HEK293 (cell line): Measurements from ENCODE around the gene TCERG1L.

Experiments used
- SCRT1 ChIP-seq: fragments of 450-650 bp; formaldehyde crosslinking; IDR thresholded peaks from 2 replicates; pipeline ENCODE4 v1.5.1; 2016; ENCODE audit warnings: missing biosample characterization, missing genetic modification characterization, borderline replicate concordance
- TRIM28 ChIP-seq: IDR thresholded peaks from 2 replicates; pipeline ENCODE4 v1.6.1; 2011; ENCODE audit warnings: low read length, control low read depth, borderline replicate concordance
- ZBTB10 ChIP-seq: fragments of 450-650 bp; formaldehyde crosslinking; IDR thresholded peaks from 2 replicates; pipeline ENCODE4 v1.5.1; 2016; ENCODE audit warnings: missing biosample characterization, missing genetic modification characterization
- ZBTB7A ChIP-seq: fragments of 450-650 bp; formaldehyde crosslinking; IDR thresholded peaks from 2 replicates; pipeline ENCODE4 v1.5.1; 2016; ENCODE audit warnings: low read depth, missing biosample characterization, missing genetic modification characterization
- ZFP69B ChIP-seq: fragments of 450-650 bp; formaldehyde crosslinking; IDR thresholded peaks from 2 replicates; pipeline ENCODE4 v1.5.1; 2016; ENCODE audit warnings: missing biosample characterization, missing genetic modification characterization
- ZNF174 ChIP-seq: fragments of 450-650 bp; formaldehyde crosslinking; IDR thresholded peaks from 2 replicates; pipeline ENCODE4 v1.5.0; 2017; ENCODE audit warnings: missing biosample characterization, mild to moderate bottlenecking, missing genetic modification characterization
- ZNF274 ChIP-seq, 2 experiments: fragments of 200-500 bp in 1 of 2; fragments of 450-650 bp in 1 of 2; sonication (Bioruptor generic) in 1 of 2; formaldehyde crosslinking in 1 of 2; IDR thresholded peaks; 2 replicates each; pipeline versions ENCODE4 v1.5.1 to v1.6.1; 2014 to 2016; ENCODE audit warnings: borderline replicate concordance in 1 of 2, inconsistent platforms in 1 of 2, low read length in 1 of 2, missing biosample characterization in 1 of 2, missing genetic modification characterization in 1 of 2
- ZNF621 ChIP-seq: fragments of 450-650 bp; formaldehyde crosslinking; IDR thresholded peaks from 2 replicates; pipeline ENCODE4 v1.5.1; 2017; ENCODE audit warnings: missing biosample characterization, missing genetic modification characterization
- ZXDB ChIP-seq: fragments of 450-650 bp; formaldehyde crosslinking; IDR thresholded peaks from 2 replicates; pipeline ENCODE4 v1.5.1; 2016; ENCODE audit warnings: missing biosample characterization, missing genetic modification characterization
- TF ChIP-seq, protein P1 (sequence below): fragments of 450-650 bp; formaldehyde crosslinking; IDR thresholded peaks from 2 replicates; pipeline ENCODE4 v1.5.1; 2016; ENCODE audit warnings: missing biosample characterization, missing genetic modification characterization
- TF ChIP-seq, protein P2 (sequence below): fragments of 450-650 bp; formaldehyde crosslinking; IDR thresholded peaks from 2 replicates; pipeline ENCODE4 v1.5.1; 2016; ENCODE audit warnings: missing biosample characterization, missing genetic modification characterization
- TF ChIP-seq, protein P3 (sequence below): fragments of 450-650 bp; formaldehyde crosslinking; IDR thresholded peaks from 2 replicates; pipeline ENCODE4 v1.5.1; 2016; ENCODE audit warnings: missing biosample characterization, missing genetic modification characterization
- TF ChIP-seq, protein P4 (sequence below): fragments of 450-650 bp; formaldehyde crosslinking; IDR thresholded peaks from 2 replicates; pipeline ENCODE4 v1.5.1; 2017; ENCODE audit warnings: missing biosample characterization, missing genetic modification characterization

DNA sequence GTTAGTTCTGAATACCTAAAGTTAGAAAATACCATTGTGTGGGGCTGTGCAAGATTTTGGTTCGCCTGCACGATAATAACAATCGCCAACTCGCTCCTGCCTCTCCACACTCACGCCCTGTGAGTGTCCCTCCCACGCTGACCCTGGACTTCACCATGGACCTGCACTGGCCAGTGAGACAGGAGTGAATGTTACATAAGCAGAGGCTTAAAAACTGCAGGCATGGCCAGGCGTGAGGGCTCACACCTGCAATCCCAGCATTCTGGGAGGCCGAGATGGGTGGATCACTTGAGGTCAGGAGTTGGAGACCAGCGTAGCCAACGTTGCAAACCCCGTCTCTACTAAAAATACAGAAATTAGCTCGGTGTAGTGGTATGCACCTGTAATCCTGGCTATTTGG is 68.4 kb downstream of the TCERG1L start:
- no peak for TF ChIP-seq ZNF621 (tag by site-specific recombination)
- TF ChIP-seq, protein P1, sequence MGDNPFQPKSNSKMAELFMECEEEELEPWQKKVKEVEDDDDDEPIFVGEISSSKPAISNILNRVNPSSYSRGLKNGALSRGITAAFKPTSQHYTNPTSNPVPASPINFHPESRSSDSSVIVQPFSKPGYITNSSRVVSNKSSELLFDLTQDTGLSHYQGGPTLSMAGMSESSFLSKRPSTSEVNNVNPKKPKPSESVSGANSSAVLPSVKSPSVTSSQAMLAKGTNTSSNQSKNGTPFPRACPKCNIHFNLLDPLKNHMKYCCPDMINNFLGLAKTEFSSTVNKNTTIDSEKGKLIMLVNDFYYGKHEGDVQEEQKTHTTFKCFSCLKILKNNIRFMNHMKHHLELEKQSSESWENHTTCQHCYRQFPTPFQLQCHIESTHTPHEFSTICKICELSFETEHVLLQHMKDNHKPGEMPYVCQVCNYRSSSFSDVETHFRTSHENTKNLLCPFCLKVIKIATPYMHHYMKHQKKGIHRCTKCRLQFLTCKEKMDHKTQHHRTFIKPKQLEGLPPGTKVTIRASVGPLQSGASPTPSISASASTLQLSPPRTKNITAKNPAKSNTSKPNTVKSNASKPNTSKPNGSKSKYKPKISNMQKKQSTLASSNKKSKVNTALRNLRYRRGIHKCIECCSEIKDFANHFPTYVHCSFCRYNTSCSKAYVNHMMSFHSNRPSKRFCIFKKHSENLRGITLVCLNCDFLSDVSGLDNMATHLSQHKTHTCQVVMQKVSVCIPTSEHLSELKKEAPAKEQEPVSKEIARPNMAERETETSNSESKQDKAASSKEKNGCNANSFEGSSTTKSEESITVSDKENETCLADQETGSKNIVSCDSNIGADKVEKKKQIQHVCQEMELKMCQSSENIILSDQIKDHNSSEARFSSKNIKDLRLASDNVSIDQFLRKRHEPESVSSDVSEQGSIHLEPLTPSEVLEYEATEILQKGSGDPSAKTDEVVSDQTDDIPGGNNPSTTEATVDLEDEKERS (tag by site-specific recombination) = no peak
- TF ChIP-seq SCRT1 (tag by site-specific recombination) = no peak
- no peak for TF ChIP-seq ZBTB7A (tag by site-specific recombination)
- TF ChIP-seq, protein P2, sequence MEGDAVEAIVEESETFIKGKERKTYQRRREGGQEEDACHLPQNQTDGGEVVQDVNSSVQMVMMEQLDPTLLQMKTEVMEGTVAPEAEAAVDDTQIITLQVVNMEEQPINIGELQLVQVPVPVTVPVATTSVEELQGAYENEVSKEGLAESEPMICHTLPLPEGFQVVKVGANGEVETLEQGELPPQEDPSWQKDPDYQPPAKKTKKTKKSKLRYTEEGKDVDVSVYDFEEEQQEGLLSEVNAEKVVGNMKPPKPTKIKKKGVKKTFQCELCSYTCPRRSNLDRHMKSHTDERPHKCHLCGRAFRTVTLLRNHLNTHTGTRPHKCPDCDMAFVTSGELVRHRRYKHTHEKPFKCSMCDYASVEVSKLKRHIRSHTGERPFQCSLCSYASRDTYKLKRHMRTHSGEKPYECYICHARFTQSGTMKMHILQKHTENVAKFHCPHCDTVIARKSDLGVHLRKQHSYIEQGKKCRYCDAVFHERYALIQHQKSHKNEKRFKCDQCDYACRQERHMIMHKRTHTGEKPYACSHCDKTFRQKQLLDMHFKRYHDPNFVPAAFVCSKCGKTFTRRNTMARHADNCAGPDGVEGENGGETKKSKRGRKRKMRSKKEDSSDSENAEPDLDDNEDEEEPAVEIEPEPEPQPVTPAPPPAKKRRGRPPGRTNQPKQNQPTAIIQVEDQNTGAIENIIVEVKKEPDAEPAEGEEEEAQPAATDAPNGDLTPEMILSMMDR (tag by site-specific recombination) = no peak
- no peak for TF ChIP-seq ZNF174 (tag by site-specific recombination)
- no peak for TF ChIP-seq TRIM28
- TF ChIP-seq, protein P3, sequence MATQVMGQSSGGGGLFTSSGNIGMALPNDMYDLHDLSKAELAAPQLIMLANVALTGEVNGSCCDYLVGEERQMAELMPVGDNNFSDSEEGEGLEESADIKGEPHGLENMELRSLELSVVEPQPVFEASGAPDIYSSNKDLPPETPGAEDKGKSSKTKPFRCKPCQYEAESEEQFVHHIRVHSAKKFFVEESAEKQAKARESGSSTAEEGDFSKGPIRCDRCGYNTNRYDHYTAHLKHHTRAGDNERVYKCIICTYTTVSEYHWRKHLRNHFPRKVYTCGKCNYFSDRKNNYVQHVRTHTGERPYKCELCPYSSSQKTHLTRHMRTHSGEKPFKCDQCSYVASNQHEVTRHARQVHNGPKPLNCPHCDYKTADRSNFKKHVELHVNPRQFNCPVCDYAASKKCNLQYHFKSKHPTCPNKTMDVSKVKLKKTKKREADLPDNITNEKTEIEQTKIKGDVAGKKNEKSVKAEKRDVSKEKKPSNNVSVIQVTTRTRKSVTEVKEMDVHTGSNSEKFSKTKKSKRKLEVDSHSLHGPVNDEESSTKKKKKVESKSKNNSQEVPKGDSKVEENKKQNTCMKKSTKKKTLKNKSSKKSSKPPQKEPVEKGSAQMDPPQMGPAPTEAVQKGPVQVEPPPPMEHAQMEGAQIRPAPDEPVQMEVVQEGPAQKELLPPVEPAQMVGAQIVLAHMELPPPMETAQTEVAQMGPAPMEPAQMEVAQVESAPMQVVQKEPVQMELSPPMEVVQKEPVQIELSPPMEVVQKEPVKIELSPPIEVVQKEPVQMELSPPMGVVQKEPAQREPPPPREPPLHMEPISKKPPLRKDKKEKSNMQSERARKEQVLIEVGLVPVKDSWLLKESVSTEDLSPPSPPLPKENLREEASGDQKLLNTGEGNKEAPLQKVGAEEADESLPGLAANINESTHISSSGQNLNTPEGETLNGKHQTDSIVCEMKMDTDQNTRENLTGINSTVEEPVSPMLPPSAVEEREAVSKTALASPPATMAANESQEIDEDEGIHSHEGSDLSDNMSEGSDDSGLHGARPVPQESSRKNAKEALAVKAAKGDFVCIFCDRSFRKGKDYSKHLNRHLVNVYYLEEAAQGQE (tag by site-specific recombination) = no peak
- TF ChIP-seq, protein P4, sequence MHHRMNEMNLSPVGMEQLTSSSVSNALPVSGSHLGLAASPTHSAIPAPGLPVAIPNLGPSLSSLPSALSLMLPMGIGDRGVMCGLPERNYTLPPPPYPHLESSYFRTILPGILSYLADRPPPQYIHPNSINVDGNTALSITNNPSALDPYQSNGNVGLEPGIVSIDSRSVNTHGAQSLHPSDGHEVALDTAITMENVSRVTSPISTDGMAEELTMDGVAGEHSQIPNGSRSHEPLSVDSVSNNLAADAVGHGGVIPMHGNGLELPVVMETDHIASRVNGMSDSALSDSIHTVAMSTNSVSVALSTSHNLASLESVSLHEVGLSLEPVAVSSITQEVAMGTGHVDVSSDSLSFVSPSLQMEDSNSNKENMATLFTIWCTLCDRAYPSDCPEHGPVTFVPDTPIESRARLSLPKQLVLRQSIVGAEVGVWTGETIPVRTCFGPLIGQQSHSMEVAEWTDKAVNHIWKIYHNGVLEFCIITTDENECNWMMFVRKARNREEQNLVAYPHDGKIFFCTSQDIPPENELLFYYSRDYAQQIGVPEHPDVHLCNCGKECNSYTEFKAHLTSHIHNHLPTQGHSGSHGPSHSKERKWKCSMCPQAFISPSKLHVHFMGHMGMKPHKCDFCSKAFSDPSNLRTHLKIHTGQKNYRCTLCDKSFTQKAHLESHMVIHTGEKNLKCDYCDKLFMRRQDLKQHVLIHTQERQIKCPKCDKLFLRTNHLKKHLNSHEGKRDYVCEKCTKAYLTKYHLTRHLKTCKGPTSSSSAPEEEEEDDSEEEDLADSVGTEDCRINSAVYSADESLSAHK (tag by site-specific recombination) = no peak
- TF ChIP-seq ZFP69B (tag by site-specific recombination) = no peak
- TF ChIP-seq ZBTB10 = no peak
- no peak for TF ChIP-seq ZXDB (tag by site-specific recombination)
- no peak for TF ChIP-seq ZNF274 (IDR thresholded peaks at IDR 0.05; ENCODE audit: low read length)
- no peak for TF ChIP-seq ZNF274 (tag by site-specific recombination; IDR thresholded peaks at IDR 0.05; ENCODE audit: borderline replicate concordance)
